GM23338 (cell line): ENCODE data around the gene NEU2. TPM values are rescaled to one million over a fixed set of nuclear protein-coding genes. Genes with fewer than 3 reads are reported as not detected.

Experiments
- ATAC-seq: fragments of 200-7000 bp; cut with Tn5 transposase; 3 replicates; pipeline ENCODE4 v1.9.1; 2020
- DNase-seq: peaks from one replicate; pipeline ENCODE4 v3.0.0-alpha.2; 2015; ENCODE audit warnings: low spot score
- H2AFZ ChIP-seq: fragments of 200-600 bp; sonication (generic); 2 replicates; pipeline ENCODE4 v1.8.0; 2016; ENCODE audit warnings: antibody characterized with exemption, mild to moderate bottlenecking, moderate library complexity
- H3F3A ChIP-seq: fragments of 200-600 bp; sonication (generic); replicated peaks from 2 replicates; pipeline ENCODE4 v1.8.0; 2017; ENCODE audit warnings: antibody characterized with exemption, mixed run types, low read depth
- H3K27ac ChIP-seq: fragments of 200-600 bp; sonication (generic); 2 replicates; pipeline ENCODE4 v1.6.1; 2016; ENCODE audit warnings: low read depth
- H3K27me3 ChIP-seq: fragments of 200-600 bp; sonication (generic); 2 replicates; pipeline ENCODE4 v1.8.0; 2016; ENCODE audit warnings: mild to moderate bottlenecking, mixed run types, moderate library complexity; ENCODE audit not compliant: insufficient read depth
- H3K36me3 ChIP-seq: fragments of 200-600 bp; sonication (generic); 2 replicates; pipeline ENCODE4 v1.8.0; 2016; ENCODE audit warnings: mild to moderate bottlenecking; ENCODE audit not compliant: insufficient read depth
- H3K4me1 ChIP-seq: fragments of 200-600 bp; sonication (generic); 2 replicates; pipeline ENCODE4 v1.8.0; 2016; ENCODE audit warnings: mild to moderate bottlenecking, moderate library complexity; ENCODE audit not compliant: insufficient read depth
- H3K4me2 ChIP-seq: fragments of 200-600 bp; sonication (generic); 2 replicates; pipeline ENCODE4 v1.7.1; 2017; ENCODE audit warnings: mixed run types
- H3K4me3 ChIP-seq: fragments of 200-600 bp; sonication (generic); 2 replicates; pipeline ENCODE4 v1.6.1; 2016; ENCODE audit warnings: mixed run types
- H3K79me2 ChIP-seq: fragments of 200-600 bp; sonication (generic); replicated peaks from 2 replicates; pipeline ENCODE4 v1.8.0; 2017; ENCODE audit warnings: mild to moderate bottlenecking; ENCODE audit not compliant: insufficient read depth
- H3K9me2 ChIP-seq: fragments of 200-600 bp; sonication (generic); 2 replicates; pipeline ENCODE4 v1.8.0; 2017; ENCODE audit not compliant: insufficient read depth
- H4K20me1 ChIP-seq: fragments of 200-600 bp; sonication (generic); replicated peaks from 2 replicates; pipeline ENCODE4 v1.8.0; 2017; ENCODE audit warnings: mild to moderate bottlenecking; ENCODE audit not compliant: insufficient read depth
- H3K27ac Mint-ChIP-seq: 2 replicates; pipeline ENCODE4 v1.8.0; 2020; ENCODE audit warnings: inconsistent platforms, mild to moderate bottlenecking, moderate library complexity, mixed read lengths
- H3K27me3 Mint-ChIP-seq: 3 replicates; pipeline ENCODE4 v1.8.0; 2022; ENCODE audit warnings: low read depth, mild to moderate bottlenecking, moderate library complexity, mixed read lengths, inconsistent platforms; ENCODE audit not compliant: insufficient read depth, poor library complexity
- H3K36me3 Mint-ChIP-seq: 3 replicates; pipeline ENCODE4 v1.8.0; 2021; ENCODE audit warnings: low read depth, mild to moderate bottlenecking, inconsistent platforms, moderate library complexity, mixed read lengths
- H3K4me1 Mint-ChIP-seq: 3 replicates; pipeline ENCODE4 v1.8.0; 2020; ENCODE audit warnings: mild to moderate bottlenecking, inconsistent platforms, mixed read lengths
- H3K4me3 Mint-ChIP-seq: 3 replicates; pipeline ENCODE4 v1.8.0; 2021; ENCODE audit warnings: moderate library complexity, mild to moderate bottlenecking, inconsistent platforms, mixed read lengths
- H3K9me3 Mint-ChIP-seq: 3 replicates; pipeline ENCODE4 v1.8.0; 2020; ENCODE audit warnings: moderate library complexity, mild to moderate bottlenecking, inconsistent platforms, mixed read lengths
- ETS1 ChIP-seq: IDR thresholded peaks from 2 replicates; pipeline ENCODE4 v1.6.1; 2016; ENCODE audit warnings: antibody characterized with exemption
- EZH2 ChIP-seq: fragments of 200-600 bp; sonication (generic); IDR thresholded peaks from one replicate; pipeline ENCODE4 v1.8.0; 2017; ENCODE audit warnings: antibody characterized with exemption, mild to moderate bottlenecking, low read depth; ENCODE audit not compliant: unreplicated experiment
- EZH2phosphoT487 ChIP-seq: fragments of 200-600 bp; sonication (generic); IDR thresholded peaks from one replicate; pipeline ENCODE4 v1.8.1; 2018; ENCODE audit warnings: antibody characterized with exemption; ENCODE audit not compliant: unreplicated experiment
- POLR2AphosphoS5 ChIP-seq: IDR thresholded peaks from 2 replicates; pipeline ENCODE4 v1.6.1; 2016; ENCODE audit warnings: antibody characterized with exemption, low read depth
- REST ChIP-seq: IDR thresholded peaks from one replicate; pipeline ENCODE4 v1.6.1; 2018; ENCODE audit warnings: antibody characterized with exemption; ENCODE audit not compliant: unreplicated experiment
- STAT1 ChIP-seq: IDR thresholded peaks from one replicate; pipeline ENCODE4 v1.6.1; 2016; ENCODE audit warnings: antibody characterized with exemption; ENCODE audit not compliant: unreplicated experiment
- ZNF114 ChIP-seq: fragments of 250-450 bp; sonication (Bioruptor Pico); IDR thresholded peaks from 2 replicates; pipeline ENCODE4 v1.5.0; 2020; ENCODE audit warnings: mild to moderate bottlenecking, moderate library complexity
- ZNF331 ChIP-seq: fragments of 250-450 bp; sonication (Bioruptor Pico); IDR thresholded peaks from 2 replicates; pipeline ENCODE4 v1.5.0; 2020; ENCODE audit warnings: low read depth, mild to moderate bottlenecking, moderate library complexity
- ZNF462 ChIP-seq: fragments of 250-450 bp; sonication (Bioruptor Pico); IDR thresholded peaks from 2 replicates; pipeline ENCODE4 v1.5.0; 2020; ENCODE audit warnings: mild to moderate bottlenecking, moderate library complexity
- polyA plus RNA-seq: library from polyadenylated mRNA; unstranded; fragments of >200 nt; fragmentation: Nextera tagmentation; extraction: Ambion mirVana; gene quantifications from 2 replicates; pipeline ENCODE4 v1.2.1, GENCODE V29; 2016
- total RNA-seq: library from RNA; depleted of rRNA; stranded (reverse); fragments of >200 nt; shearing (Covaris generic); gene quantifications from 2 replicates; pipeline ENCODE4 v1.2.3, GENCODE V29; 2014

NEU2 gene
- total and polyA plus RNA-seq, 2 experiments from 2014 or later, result not detected

DNA sequence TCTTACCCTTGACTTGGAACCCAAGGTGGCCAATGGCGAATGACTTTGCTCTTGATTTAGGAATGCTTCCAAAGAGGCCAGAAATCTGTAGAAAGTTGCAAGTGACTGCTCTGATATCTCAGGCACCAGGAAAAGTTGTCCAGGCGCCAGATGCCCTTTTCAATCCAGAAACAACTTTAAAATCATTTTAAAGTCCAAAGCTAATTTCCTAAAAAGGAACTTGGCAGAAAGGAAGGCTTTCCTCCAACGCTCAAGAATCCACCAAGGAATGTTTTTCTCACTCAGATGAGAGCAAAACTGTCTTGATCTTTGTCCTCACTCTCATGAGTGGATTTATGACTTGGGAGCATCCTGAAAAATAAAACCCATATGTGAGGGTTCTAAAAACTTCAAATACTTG lies 24.7 kb upstream of the NEU2 start (continued):
- TF ChIP-seq REST (no peak), ZNF331 (CRISPR knock-in tag) (no peak)

DNA sequence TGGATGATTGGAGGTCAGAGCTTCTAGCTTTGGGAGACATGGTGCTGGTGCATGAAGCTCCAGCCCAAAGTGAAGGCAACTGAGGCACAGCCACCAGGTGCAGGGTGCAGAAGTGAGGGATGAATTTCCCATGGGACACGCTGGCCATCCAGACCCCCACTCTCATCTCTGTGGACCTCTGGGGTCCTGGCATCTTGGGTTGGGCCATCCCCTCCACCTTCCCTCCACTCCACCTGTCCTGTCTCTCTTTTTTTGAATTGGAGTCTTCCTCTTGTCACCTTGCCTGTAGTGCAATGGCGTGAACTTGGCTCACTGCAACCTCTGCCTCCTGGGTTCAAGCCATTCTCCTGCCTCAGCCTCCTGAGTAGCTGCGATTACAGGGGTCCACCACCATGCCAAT lies 22.8 kb upstream of the NEU2 start:
- Mint-ChIP-seq H3K4me3 (no peak overlapping the region), H3K27me3 (peaks cover 6% of the 10 kb centered on the region), H3K4me1 (no peaks in the 10 kb centered on the region), H3K36me3 (no peaks in the 10 kb centered on the region), H3K27ac (no peak overlapping the region), H3K9me3 (no peaks in the 10 kb centered on the region)
- no peaks in the 10 kb centered on the region for H3K79me2 ChIP-seq
- no peaks in the 10 kb centered on the region for H3K9me2 ChIP-seq
- no peaks in the 10 kb centered on the region for H3K4me1 ChIP-seq
- H3K27me3 ChIP-seq, result no peaks in the 10 kb centered on the region
- H4K20me1 ChIP-seq, result no peaks in the 10 kb centered on the region
- no peak for TF ChIP-seq ZNF462 (CRISPR knock-in tag)
- no peak for TF ChIP-seq ZNF114 (CRISPR knock-in tag)
- no peak for TF ChIP-seq EZH2phosphoT487
- no peak for TF ChIP-seq ETS1
- TF ChIP-seq EZH2, result no peak
- TF ChIP-seq POLR2AphosphoS5, result no peak
- TF ChIP-seq STAT1, result no peak
- no peak for DNase-seq
- H3K4me2 ChIP-seq, result no peak overlapping the region
- no peak overlapping the region for H2AFZ ChIP-seq
- no peak for ATAC-seq
- H3K27ac ChIP-seq, result no peak overlapping the region
- no peak overlapping the region for H3K4me3 ChIP-seq
- H3K36me3 ChIP-seq, result no peaks in the 10 kb centered on the region
- no peaks in the 10 kb centered on the region for H3F3A ChIP-seq
